Measurements from ENCODE around the gene TMEM225. TPM values are rescaled to one million over a fixed set of nuclear protein-coding genes. Genes with fewer than 3 reads are reported as not detected.

The TMEM225 gene
- total RNA-seq, 1 donor from 2014 or later: not detected

Other genes starting within 250 kb of the TMEM225 start
- gene SCN3B, start 231.0 kb downstream of the TMEM225 start, total RNA-seq: 1.3 TPM
- gene ZNF202, start 144.0 kb downstream of the TMEM225 start, total RNA-seq: 7.5 TPM
- gene OR6X1, start 131.2 kb downstream of the TMEM225 start, total RNA-seq: not detected
- not detected for gene OR6M1, start 79.3 kb downstream of the TMEM225 start, total RNA-seq
- gene OR8D4, start 16.5 kb upstream of the TMEM225 start, total RNA-seq: not detected
- gene OR4D5, start 53.9 kb upstream of the TMEM225 start, total RNA-seq: not detected
- not detected for gene OR6T1, start 58.2 kb upstream of the TMEM225 start, total RNA-seq
- gene OR10S1, start 92.1 kb upstream of the TMEM225 start, total RNA-seq: not detected
- gene OR10G6, start 109.5 kb upstream of the TMEM225 start, total RNA-seq: not detected
- gene OR10G4, start 127.3 kb upstream of the TMEM225 start, total RNA-seq: not detected
- gene OR10G9, start 137.3 kb upstream of the TMEM225 start, total RNA-seq: not detected
- gene OR10G8, start 141.1 kb upstream of the TMEM225 start, total RNA-seq: not detected
- not detected for gene OR10G7, start 155.7 kb upstream of the TMEM225 start, total RNA-seq
- gene VWA5A, start 229.8 kb upstream of the TMEM225 start, total RNA-seq: 14.6 TPM

Measured in mesenteric fat pad (tissue), 1 donor.